Panc1 (cell line): Measurements from ENCODE around the gene TCF7. TPM values are rescaled to one million over a fixed set of nuclear protein-coding genes. Genes with fewer than 3 reads are reported as not detected.

Source experiments
- ATAC-seq: fragments of 200-7000 bp; cut with Tn5 transposase; 2 replicates; pipeline ENCODE4 v1.9.1; 2020; ENCODE audit warnings: mild to moderate bottlenecking, moderate library complexity
- BruUV-seq: library from RNA; stranded (reverse); fragments of 400-500 nt; replicated peaks from 2 replicates; lab custom pipeline; 2021; lab: Mats Ljungman, UMichigan
- CTCF ChIA-PET: fragments of 300-600 bp; sonication (Branson Sonifier 250); formaldehyde crosslinking; loops from one replicate; lab custom pipeline; 2022; ENCODE audit warnings: antibody characterized with exemption; lab: Charles Lee
- POLR2A ChIA-PET: fragments of 300-600 bp; sonication (Branson Sonifier 250); formaldehyde crosslinking; loops from one replicate; lab custom pipeline; 2022; ENCODE audit warnings: antibody characterized with exemption; lab: Charles Lee
- DNase-seq: peaks from one replicate; pipeline ENCODE4 v3.0.0-alpha.2; 2010; ENCODE audit warnings: low read depth, low spot score
- H3K27ac ChIP-seq: 2 replicates; pipeline ENCODE4 v1.5.1; 2011; ENCODE audit warnings: mild to moderate bottlenecking, low read length, inconsistent platforms
- H3K27me3 ChIP-seq: fragments of 200-500 bp; sonication (Bioruptor generic); 2 replicates; pipeline ENCODE4 v1.6.0; 2014; ENCODE audit warnings: low read length, inconsistent platforms; ENCODE audit not compliant: control insufficient read depth, insufficient read depth
- H3K36me3 ChIP-seq: fragments of 200-500 bp; sonication (Bioruptor generic); 2 replicates; pipeline ENCODE4 v1.5.1; 2014; ENCODE audit warnings: inconsistent platforms, mild to moderate bottlenecking, low read length, moderate library complexity; ENCODE audit not compliant: control insufficient read depth, insufficient read depth
- H3K4me1 ChIP-seq: 2 replicates; pipeline ENCODE4 v1.5.1; 2011; ENCODE audit warnings: inconsistent platforms, mild to moderate bottlenecking, low read length, moderate library complexity; ENCODE audit not compliant: control insufficient read depth, insufficient read depth
- H3K4me3 ChIP-seq, 2 experiments: 2 replicates each; pipeline ENCODE4 v1.5.1; 2011 to 2012; ENCODE audit warnings: low read depth in 2 of 2, low read length in 2 of 2, mild to moderate bottlenecking in 2 of 2, inconsistent platforms in 1 of 2, moderate library complexity in 1 of 2
- H3K9me3 ChIP-seq: fragments of 200-500 bp; sonication (Bioruptor generic); 2 replicates; pipeline ENCODE4 v1.5.1; 2014; ENCODE audit warnings: low read depth, mild to moderate bottlenecking, inconsistent platforms, low read length, moderate library complexity; ENCODE audit not compliant: control insufficient read depth, insufficient read depth
- POLR2AphosphoS5 ChIP-seq: IDR thresholded peaks from 2 replicates; pipeline ENCODE4 v1.6.1; 2012; ENCODE audit warnings: mild to moderate bottlenecking, low read depth, low read length, moderate library complexity
- SIN3A ChIP-seq: IDR thresholded peaks from 2 replicates; pipeline ENCODE4 v1.6.1; 2012; ENCODE audit warnings: low read depth, mild to moderate bottlenecking, low read length, moderate library complexity, borderline replicate concordance; ENCODE audit not compliant: insufficient read depth
- TCF7L2 ChIP-seq: IDR thresholded peaks from 2 replicates; pipeline ENCODE4 v1.6.1; 2011; ENCODE audit warnings: mild to moderate bottlenecking, low read depth, low read length, inconsistent platforms
- in situ Hi-C: cut with HindIII; loops from 2 replicates; pipeline ENCODE4 v1.10.0; 2016; ENCODE audit warnings: low sequenced_read_pairs, low pct_unique_long_range_greater_than_20kb
- intact Hi-C: fragments of 100-400 bp; cut with micrococcal nuclease; formaldehyde crosslinking; loops from one replicate; pipeline ENCODE4 v1.10.0; 2022; ENCODE audit not compliant: unreplicated experiment
- total RNA-seq: library from RNA; stranded (reverse); gene quantifications from one replicate; pipeline ENCODE4 v1.2.1, GENCODE V29; 2021; ENCODE audit not compliant: unreplicated experiment
- TF ChIP-seq, protein P1 (sequence below), 2 experiments: IDR thresholded peaks; 2 replicates each; pipeline ENCODE4 v1.6.1; 2011 to 2012; ENCODE audit warnings: low read depth in 2 of 2, control low read depth in 1 of 2, low read length in 1 of 2, mild to moderate bottlenecking in 1 of 2, moderate library complexity in 1 of 2; ENCODE audit not compliant: insufficient read depth in 1 of 2
- TF ChIP-seq, protein P2 (sequence below): fragments of 450-650 bp; IDR thresholded peaks from 2 replicates; pipeline ENCODE4 v1.5.1; 2017; ENCODE audit warnings: mild to moderate bottlenecking

The TCF7 gene
- total RNA-seq, 1 experiment from 2014 or later, result 24.0 TPM

DNA sequence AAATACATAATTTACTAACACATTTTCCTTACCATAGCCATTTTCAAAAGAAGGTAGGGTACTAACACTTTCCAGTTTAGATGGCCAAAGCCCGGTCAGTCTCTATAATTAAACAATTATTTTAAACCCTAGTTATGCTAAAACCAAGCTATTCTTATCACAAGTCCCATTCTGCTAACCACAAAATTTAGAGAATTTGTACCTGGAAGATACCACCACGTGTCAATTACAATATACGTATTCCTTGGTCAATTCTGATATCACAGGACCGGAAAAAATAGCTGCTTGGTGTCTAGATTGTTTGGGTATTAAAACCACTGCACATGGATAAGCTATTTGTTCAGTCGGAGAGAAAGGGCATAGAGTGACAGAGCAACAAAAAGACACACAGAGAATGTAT is 81.2 kb downstream of the TCF7 start:
- ATAC-seq, result no peak
- no peak for DNase-seq
- no TSS peak for BruUV-seq
- POLR2A ChIA-PET, result no interaction called here
- no peaks in the 10 kb centered on the region for H3K9me3 ChIP-seq
- H3K27me3 ChIP-seq, result no peaks in the 10 kb centered on the region
- TF ChIP-seq, protein P1, sequence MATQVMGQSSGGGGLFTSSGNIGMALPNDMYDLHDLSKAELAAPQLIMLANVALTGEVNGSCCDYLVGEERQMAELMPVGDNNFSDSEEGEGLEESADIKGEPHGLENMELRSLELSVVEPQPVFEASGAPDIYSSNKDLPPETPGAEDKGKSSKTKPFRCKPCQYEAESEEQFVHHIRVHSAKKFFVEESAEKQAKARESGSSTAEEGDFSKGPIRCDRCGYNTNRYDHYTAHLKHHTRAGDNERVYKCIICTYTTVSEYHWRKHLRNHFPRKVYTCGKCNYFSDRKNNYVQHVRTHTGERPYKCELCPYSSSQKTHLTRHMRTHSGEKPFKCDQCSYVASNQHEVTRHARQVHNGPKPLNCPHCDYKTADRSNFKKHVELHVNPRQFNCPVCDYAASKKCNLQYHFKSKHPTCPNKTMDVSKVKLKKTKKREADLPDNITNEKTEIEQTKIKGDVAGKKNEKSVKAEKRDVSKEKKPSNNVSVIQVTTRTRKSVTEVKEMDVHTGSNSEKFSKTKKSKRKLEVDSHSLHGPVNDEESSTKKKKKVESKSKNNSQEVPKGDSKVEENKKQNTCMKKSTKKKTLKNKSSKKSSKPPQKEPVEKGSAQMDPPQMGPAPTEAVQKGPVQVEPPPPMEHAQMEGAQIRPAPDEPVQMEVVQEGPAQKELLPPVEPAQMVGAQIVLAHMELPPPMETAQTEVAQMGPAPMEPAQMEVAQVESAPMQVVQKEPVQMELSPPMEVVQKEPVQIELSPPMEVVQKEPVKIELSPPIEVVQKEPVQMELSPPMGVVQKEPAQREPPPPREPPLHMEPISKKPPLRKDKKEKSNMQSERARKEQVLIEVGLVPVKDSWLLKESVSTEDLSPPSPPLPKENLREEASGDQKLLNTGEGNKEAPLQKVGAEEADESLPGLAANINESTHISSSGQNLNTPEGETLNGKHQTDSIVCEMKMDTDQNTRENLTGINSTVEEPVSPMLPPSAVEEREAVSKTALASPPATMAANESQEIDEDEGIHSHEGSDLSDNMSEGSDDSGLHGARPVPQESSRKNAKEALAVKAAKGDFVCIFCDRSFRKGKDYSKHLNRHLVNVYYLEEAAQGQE (IDR thresholded peaks at IDR 0.05; ENCODE audit: insufficient read depth in 1 of 2, low read depth in 2 of 2, low read length in 1 of 2), result no peak
- TF ChIP-seq TCF7L2 (no peak), POLR2AphosphoS5 (no peak), SIN3A (no peak)
- TF ChIP-seq, protein P2, sequence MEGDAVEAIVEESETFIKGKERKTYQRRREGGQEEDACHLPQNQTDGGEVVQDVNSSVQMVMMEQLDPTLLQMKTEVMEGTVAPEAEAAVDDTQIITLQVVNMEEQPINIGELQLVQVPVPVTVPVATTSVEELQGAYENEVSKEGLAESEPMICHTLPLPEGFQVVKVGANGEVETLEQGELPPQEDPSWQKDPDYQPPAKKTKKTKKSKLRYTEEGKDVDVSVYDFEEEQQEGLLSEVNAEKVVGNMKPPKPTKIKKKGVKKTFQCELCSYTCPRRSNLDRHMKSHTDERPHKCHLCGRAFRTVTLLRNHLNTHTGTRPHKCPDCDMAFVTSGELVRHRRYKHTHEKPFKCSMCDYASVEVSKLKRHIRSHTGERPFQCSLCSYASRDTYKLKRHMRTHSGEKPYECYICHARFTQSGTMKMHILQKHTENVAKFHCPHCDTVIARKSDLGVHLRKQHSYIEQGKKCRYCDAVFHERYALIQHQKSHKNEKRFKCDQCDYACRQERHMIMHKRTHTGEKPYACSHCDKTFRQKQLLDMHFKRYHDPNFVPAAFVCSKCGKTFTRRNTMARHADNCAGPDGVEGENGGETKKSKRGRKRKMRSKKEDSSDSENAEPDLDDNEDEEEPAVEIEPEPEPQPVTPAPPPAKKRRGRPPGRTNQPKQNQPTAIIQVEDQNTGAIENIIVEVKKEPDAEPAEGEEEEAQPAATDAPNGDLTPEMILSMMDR, result no peak
- in situ Hi-C loops, result no loop called here
- H3K4me3 ChIP-seq, result no peak overlapping the region
- no peaks in the 10 kb centered on the region for H3K4me1 ChIP-seq
- peaks cover 43% of the 10 kb centered on the region for H3K36me3 ChIP-seq
- intact Hi-C loops, result no loop called here
- CTCF ChIA-PET, result no interaction called here
- no peak overlapping the region for H3K27ac ChIP-seq

Other genes starting within 250 kb of the TCF7 start
- gene C5orf15, start 146.1 kb upstream of the TCF7 start, total RNA-seq, result 63.2 TPM
- 395 TPM for gene VDAC1, start 109.7 kb upstream of the TCF7 start, total RNA-seq
- gene SKP1, start 62.3 kb downstream of the TCF7 start, total RNA-seq, result 301 TPM
- gene PPP2CA, start 111.4 kb downstream of the TCF7 start, total RNA-seq, result 184 TPM